Right lobe of liver (tissue), 4 donors: ENCODE data around the gene PLBD2.

Source experiments
- CTCF ChIP-seq, 4 donors: fragments of 200-600 bp in 3 of 4; fragments of 450-650 bp in 1 of 4; IDR thresholded peaks; one replicate each; pipeline versions ENCODE4 v1.5.1 to v1.8.0; 2016 to 2022; ENCODE audit warnings: antibody characterized with exemption in 4 of 4, mild to moderate bottlenecking in 2 of 4
- POLR2A ChIP-seq: fragments of 450-650 bp; IDR thresholded peaks from one replicate; pipeline ENCODE4 v1.6.1; 2017; ENCODE audit warnings: antibody characterized with exemption, mild to moderate bottlenecking
- donor health status: DM: no; HTN: no; CAD: no.
- donor health status: DM: no; HTN: no; CAD: no.
- donor health status: DM: no; HTN: yes; CAD: no.

- no peak for TF ChIP-seq POLR2A
- no peak for TF ChIP-seq CTCF (IDR thresholded peaks at IDR 0.05)
These were observed 44.3 kb upstream of the PLBD2 start for GRCh38 chr12:113314121-113314529.
